GM19193 (cell line): ENCODE measurements around the gene AMBP.

Source experiments
- POLR2A ChIP-seq: IDR thresholded peaks from 4 replicates; pipeline ENCODE4 v1.6.1; 2011; ENCODE audit not compliant: insufficient read depth, insufficient read length; ENCODE audit errors: extremely low read depth

The AMBP gene

GRCh38 chr9:114117996-114118830, 40.1 kb upstream of the AMBP start:
- no peak for TF ChIP-seq POLR2A

- no peak for TF ChIP-seq POLR2A
Measured at GRCh38 chr9:114117614-114117995, 39.5 kb upstream of the AMBP start.

DNA sequence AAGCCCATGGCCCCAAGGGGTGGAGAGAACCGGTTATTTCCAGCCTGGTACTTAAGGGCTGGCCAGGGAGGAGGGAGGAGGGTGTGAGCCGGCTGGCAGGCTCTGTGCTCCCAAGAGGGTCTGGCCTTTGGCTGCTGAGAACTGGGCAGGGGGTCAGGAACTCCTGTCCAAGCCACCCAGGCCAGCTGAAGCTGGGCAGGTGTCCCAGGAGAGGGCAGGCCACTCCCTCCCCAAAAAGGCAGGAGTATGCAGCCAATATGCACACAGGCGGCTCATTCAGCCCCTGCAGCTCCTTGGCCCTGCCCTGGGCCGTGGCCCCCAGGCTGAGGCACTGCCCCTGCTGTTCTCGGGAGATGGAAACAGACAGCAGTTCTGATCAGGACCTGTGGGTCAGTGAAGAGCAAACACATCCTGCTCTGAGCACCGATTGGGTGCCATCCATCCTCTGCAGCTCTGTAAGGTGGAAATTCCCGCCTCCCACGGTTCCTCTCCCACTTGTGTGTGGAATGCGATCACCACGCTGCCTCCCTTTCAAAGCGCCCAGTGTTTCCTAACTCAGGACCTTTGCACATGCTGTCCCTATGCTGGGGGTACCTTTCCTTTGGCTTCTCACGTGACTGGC, 38.1 kb upstream of the AMBP start:
- TF ChIP-seq POLR2A, result no peak

DNA sequence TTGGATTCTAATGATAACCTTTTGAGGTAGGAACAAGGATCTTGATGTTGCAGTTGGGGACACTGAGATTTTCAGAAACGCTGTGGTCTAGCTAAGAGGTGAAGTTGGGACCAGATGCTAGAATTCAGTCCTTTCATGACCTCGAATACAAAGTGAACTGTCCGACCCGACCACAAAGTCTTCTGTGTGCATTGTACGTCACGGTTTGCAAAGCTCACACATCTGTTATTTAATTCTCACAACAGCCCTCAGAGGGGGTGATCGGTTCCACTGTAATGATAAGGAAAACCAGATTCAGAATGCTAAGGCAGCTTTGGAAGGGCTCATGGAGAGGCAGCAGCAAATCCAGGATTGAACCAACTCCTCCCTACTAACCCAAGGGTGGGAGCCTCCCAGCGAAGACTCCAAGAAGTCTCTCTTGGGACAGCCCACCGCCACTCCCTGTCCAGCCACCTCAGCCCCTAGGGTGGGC, 37.6 kb upstream of the AMBP start:
- TF ChIP-seq POLR2A, result no peak

DNA sequence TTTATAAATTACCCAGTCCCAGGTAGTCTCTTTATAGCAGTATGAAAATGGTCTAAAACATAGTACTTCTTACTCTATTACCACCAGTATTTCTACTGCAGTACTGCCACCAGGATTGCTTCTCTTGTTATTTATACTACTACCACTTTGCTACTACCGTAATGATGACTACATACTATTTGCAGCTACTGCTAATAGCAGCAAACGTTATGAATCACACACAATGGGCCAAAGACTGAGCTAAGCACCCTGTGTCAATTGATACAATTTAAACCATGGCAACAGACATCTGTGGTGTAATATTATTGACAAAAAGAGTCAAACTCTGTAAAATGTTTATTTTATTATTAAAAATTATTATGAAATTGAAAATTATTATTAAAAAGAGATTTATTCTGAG, 36.3 kb upstream of the AMBP start:
- no peak for TF ChIP-seq POLR2A

- no peak for TF ChIP-seq POLR2A
Measured at GRCh38 chr9:114112778-114113584, 34.9 kb upstream of the AMBP start.

- TF ChIP-seq POLR2A, result no peak
Measured at GRCh38 chr9:114112325-114112724, 34.2 kb upstream of the AMBP start.

DNA sequence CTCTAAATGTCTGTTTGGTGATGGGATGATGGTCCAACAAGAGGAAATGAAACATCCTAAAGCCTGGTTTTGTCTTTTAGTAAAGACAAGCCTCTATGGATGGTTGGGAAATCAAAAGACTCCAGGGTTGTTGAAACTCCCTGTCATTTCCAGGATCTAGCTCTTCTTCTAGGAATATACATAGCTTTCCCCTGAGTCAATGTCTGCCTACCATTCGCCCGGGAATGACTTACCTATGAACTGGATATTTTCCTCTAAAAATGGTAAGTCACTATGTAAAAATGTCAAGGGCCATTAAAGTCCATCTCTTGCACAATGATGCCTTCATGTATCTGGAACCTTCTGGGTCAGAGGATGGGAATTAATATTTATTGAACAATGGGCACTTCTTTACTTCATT, 32.1 kb upstream of the AMBP start:
- no peak for TF ChIP-seq POLR2A

DNA sequence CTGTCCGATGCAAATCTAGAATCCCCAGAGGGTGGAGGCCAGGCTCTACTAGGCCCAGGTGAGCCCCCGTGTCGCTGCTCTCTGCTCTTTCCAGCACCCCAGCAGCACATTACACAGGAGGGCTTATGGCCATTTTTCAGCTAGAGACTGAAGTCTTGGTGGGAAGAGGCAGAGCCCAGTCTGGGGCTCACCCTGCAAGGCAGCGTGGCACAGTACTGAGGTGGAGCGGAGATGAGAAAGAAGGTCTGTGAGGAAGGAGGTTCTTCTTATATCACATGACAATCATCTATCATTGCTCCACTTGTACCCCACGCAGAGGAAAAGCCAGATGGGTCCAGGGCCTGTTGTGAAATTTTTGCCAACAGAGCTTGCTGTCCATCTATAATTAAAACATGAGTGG, 31.0 kb upstream of the AMBP start:
- no peak for TF ChIP-seq POLR2A

DNA sequence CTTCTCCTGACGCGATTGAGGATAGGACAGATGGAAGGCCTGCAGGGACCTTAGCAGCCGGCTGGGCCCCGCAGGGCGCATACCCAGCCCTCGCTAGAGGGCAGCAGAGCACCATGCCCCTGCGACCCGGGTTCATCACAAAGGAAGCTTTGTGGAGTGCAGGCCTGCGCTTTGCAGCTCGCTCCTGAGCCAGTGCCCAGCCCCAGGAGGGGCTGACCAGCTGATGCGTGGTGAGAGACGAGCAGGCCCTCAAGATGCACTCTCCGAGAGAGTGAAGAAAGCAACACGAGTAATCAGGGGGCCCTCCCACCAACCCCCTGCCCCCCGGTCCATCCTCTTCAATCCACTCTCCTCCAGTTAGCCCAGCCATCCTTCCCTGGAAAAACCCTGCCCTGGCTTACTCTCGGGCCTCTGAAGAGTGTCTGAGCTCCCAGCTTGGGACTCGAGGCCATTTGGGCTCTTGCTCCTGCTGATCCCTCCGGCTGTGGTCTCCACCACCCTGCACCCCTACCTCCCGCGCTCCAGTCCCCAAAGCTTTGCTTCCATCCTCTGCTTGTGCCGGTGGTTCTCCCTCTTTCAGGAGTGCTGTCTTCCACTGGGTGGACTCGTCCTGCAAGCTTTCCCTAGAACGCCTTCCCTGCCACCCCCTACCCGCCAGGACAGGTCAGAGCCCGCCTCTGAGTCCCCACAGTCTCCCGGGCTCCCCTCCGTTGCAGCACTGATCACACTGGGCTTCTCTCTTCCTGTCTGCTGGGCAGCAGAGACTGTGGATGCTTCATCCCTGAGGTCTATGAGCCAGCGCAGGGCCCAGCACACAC, 30.1 kb upstream of the AMBP start:
- TF ChIP-seq POLR2A, result no peak

- no peak for TF ChIP-seq POLR2A
Measured at GRCh38 chr9:114107286-114108001, 29.3 kb upstream of the AMBP start.

- no peak for TF ChIP-seq POLR2A
Measured at GRCh38 chr9:114105236-114105635, 27.1 kb upstream of the AMBP start.

DNA sequence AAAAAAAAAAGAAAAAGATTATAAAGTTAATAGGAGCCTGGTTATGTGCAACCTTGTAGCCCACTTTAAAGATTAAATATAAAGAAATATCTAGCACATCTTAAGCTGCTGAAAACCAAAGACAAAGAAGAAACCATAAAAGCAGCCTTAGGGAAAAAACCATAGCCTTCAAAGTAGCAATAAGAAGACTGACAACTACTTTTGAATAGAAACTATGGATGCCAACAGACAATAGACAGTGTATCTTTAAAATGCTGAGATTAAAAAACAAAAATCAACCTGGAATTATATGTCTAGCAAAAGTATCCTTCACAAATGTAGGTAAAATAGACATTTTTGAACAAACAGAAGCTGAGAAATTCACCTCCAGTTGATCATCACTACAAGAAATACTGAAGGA, 24.4 kb upstream of the AMBP start:
- TF ChIP-seq POLR2A, result no peak

DNA sequence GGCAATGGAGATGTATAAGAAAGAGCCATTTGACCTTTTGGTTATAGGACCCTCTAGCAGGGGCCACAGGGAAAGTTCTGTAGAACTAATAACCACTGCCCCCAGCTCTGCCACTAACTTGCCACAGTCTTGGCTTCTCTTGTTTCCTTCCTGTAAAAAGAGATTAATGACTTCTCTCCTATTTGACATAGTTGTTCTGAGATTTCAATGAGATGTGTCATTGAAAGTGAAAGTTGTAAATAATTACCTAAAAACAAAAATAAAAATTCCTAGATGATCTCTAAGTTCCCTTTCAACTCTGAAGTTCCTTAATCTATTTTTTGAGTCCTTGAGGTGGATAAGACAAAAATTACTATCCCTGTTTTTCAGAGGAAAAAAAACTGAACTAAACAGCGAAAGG, 22.4 kb upstream of the AMBP start:
- no peak for TF ChIP-seq POLR2A
